HG02852 (cell line): Measurements from ENCODE around the gene PRR20E.
"Not testable (repeated sequence)": the region's sequence is repeated elsewhere in the genome, so short reads cannot be mapped to it uniquely, and the experiment has no call there.

Experiments
- ATAC-seq: cut with Tn5 transposase; IDR thresholded peaks from one replicate; pipeline ENCODE4 v1.9.1; 2021; ENCODE audit warnings: mild to moderate bottlenecking, moderate library complexity; ENCODE audit not compliant: unreplicated experiment

The PRR20E gene

GRCh38 chr13:57166897-57167296 lies at the start of gene PRR20E:
TSS of gene PRR20E (plus strand) at chr13:57167197. CDS start at chr13:57167584, 387 bp downstream.
- ATAC-seq, result not testable (repeated sequence)

- ATAC-seq, result no peak
Observed at GRCh38 chr13:57123681-57124080, 43.3 kb upstream of the PRR20E start.

- no peak for ATAC-seq
Observed at GRCh38 chr13:57128909-57129308, 38.1 kb upstream of the PRR20E start.

- no peak for ATAC-seq
Observed at GRCh38 chr13:57136093-57136492, 30.9 kb upstream of the PRR20E start.

GRCh38 chr13:57137585-57137984 lies 29.4 kb upstream of the PRR20E start:
- ATAC-seq, result no peak

- ATAC-seq, result no peak
Observed at GRCh38 chr13:57138988-57139387, 28.0 kb upstream of the PRR20E start.

- ATAC-seq, result not testable (repeated sequence)
Observed at GRCh38 chr13:57139781-57140180, 27.2 kb upstream of the PRR20E start.

GRCh38 chr13:57140235-57140968 lies 26.6 kb upstream of the PRR20E start, which contains the start of gene PRR20A:
TSS of gene PRR20A (plus strand) at chr13:57140918. CDS start at chr13:57141305, 387 bp downstream.
- not testable (repeated sequence) for ATAC-seq

- ATAC-seq, result not testable (repeated sequence)
Observed at GRCh38 chr13:57147188-57147587, 19.8 kb upstream of the PRR20E start, which contains the start of gene PRR20B. TSS of gene PRR20B (plus strand) at chr13:57147488. CDS start at chr13:57147875, 387 bp downstream.

- not testable (repeated sequence) for ATAC-seq
Observed at GRCh38 chr13:57148106-57148505, 18.9 kb upstream of the PRR20E start.

- ATAC-seq, result not testable (repeated sequence)
Observed at GRCh38 chr13:57153761-57154160, 13.2 kb upstream of the PRR20E start, which contains the start of gene PRR20C. TSS of gene PRR20C (plus strand) at chr13:57154061. CDS start at chr13:57154448, 387 bp downstream.

- not testable (repeated sequence) for ATAC-seq
Observed at GRCh38 chr13:57160332-57160731, 6.7 kb upstream of the PRR20E start, which contains the start of gene PRR20D. TSS of gene PRR20D (plus strand) at chr13:57160632. CDS start at chr13:57161019, 387 bp downstream.

- ATAC-seq, result no peak
Observed at GRCh38 chr13:57191667-57192066, 24.7 kb downstream of the PRR20E start.

GRCh38 chr13:57212989-57213388 lies 46.0 kb downstream of the PRR20E start:
- no peak for ATAC-seq
